Astrocyte of the spinal cord (primary cell): ENCODE measurements around the gene ENO1.
A peak's percentile ranks its signal among the peaks of the same experiment; 100 is the strongest.

Source experiments
- DNase-seq: peaks from one replicate; pipeline ENCODE4 v3.0.0; 2011; ENCODE audit warnings: low read depth, low spot score
- H3K4me3 ChIP-seq: 2 replicates; pipeline ENCODE4 v1.5.1; 2011; ENCODE audit warnings: low read depth, mild to moderate bottlenecking, low read length, moderate library complexity
- in situ Hi-C: cut with HindIII; loops from 2 replicates; pipeline ENCODE4 v1.10.0; 2017; ENCODE audit warnings: low sequenced_read_pairs
- TF ChIP-seq, protein P1 (sequence below): IDR thresholded peaks from 2 replicates; pipeline ENCODE4 v1.5.1; 2012; ENCODE audit warnings: low read depth, mild to moderate bottlenecking, low read length, inconsistent platforms

The ENO1 gene

DNA sequence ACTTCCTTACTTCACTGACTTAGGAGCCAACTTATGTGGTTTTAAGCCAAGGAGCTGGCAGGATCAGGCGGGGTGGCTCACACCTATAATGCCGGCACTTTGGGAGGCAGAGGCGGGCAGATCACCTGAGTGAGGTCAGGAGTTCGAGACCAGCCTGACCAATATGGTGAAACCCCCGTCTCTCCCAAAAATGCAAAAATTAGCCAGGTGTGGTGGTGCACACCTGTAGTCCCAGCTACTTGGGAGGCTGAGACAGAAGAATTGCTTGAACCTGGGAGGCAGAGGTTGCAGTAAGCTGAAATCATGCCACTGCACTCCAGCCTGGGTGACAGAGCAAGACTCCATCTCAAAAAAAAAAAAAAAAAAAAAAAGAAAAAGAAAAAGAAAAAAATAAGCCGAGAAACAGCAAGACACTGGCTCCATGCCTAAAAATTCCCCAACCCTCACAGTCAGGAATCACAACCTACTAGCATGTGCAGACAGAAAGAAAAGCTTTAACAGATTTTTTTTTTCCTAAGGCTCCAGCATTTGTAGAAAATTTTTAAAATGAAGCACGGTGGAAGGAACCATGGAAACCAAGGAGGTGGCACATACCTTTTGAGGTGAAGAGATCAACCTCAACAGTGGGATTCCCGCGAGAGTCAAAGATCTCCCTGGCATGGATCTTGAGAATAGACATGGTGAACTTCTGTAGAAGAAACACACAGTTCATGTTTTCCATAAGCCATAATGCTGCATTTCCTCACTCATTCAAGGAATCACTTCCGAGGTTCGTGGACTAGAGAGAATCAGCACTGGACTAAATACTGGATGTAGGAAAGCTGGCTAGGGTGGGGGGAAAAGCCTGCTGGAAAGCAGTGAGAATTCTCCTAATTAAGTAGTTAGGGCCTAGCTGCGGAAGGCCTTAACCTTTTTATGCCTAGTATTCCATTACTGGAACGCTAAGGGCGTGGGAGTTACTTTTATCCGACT, 4.0 kb downstream of the ENO1 start:
- in situ Hi-C loops: no loop called here
- H3K4me3 ChIP-seq: peak overlapping the region; percentile 88
- peak; percentile 68 for DNase-seq
- TF ChIP-seq, protein P1, sequence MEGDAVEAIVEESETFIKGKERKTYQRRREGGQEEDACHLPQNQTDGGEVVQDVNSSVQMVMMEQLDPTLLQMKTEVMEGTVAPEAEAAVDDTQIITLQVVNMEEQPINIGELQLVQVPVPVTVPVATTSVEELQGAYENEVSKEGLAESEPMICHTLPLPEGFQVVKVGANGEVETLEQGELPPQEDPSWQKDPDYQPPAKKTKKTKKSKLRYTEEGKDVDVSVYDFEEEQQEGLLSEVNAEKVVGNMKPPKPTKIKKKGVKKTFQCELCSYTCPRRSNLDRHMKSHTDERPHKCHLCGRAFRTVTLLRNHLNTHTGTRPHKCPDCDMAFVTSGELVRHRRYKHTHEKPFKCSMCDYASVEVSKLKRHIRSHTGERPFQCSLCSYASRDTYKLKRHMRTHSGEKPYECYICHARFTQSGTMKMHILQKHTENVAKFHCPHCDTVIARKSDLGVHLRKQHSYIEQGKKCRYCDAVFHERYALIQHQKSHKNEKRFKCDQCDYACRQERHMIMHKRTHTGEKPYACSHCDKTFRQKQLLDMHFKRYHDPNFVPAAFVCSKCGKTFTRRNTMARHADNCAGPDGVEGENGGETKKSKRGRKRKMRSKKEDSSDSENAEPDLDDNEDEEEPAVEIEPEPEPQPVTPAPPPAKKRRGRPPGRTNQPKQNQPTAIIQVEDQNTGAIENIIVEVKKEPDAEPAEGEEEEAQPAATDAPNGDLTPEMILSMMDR: no peak

DNA sequence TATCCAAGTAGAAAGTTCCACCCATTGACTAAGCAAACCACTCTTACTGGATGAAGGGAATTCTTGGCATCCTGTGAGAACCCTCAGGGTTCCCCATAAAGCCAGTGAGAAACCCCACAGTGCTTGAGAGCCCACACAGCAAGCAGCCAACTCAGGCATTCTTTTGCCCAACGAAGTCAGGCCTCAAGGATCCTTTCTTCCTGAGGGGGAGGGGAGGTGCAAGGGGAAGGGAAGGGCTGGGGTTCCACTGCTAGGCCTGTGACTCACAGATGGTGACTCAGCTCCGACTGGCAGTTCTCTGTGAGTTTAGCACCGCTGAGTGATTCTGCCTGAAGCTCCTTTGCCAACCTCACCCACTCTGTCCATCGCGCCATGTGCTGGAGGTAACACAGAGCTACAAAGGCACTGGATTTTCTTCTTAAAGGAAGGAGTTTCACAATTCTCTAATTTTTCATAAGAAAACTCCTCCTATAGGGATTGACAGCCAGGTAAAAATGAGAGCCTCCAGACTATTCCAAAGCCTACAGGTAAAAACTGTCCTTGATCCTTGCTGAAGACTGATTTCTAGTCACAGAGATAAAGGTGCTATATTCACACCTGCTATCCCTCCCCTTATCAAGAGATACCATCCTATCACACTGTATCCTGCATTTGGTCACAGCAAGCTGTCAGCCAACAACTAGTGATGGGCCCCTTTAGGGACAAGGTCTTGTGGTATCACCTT, 4.8 kb downstream of the ENO1 start:
- peak overlapping the region; percentile 2 for H3K4me3 ChIP-seq
- in situ Hi-C loops: no loop called here
- DNase-seq: peak; percentile 99
- TF ChIP-seq, protein P1: no peak

DNA sequence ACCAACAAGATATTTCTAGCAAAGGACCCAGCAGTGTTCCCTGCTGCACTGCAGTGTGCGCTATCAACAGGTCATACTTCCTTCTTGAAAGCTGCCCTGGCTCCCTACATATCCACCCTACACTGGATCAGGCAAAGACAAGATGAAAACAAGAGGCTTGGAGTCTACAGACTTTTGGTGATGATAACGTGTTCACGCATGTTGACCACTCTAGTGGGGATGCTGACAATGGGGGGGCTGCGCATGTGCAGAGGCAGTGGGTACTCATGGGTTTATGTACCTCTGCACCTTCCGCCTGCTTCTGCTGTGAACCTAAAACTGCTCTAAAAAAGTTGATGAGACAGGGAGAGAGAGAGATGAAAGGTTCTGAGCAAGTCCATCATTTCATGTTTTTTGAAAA, 5.5 kb downstream of the ENO1 start:
- no peak for DNase-seq
- TF ChIP-seq, protein P1: no peak
- in situ Hi-C loops: no loop called here
- no peak overlapping the region for H3K4me3 ChIP-seq

DNA sequence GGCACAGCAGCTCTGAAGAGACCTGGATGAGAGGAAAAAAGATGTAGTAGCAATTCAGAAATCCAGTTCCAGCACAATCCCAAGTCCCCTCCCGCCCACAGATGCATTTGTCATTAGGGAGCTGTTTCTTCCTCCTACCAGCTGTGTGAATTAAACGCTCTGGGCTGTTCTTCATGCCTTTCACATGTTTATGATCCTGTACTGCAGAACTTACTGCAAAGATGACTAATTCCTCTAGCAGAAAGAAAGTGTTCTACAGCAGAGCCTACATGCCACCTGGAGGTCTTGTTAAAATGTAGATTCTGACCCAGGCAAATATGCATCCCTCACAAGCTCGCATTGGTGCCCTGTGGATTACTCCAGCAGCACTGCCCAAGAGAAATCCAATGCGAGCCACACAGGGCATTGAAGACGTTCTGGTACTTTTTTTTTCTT, 6.5 kb downstream of the ENO1 start:
- in situ Hi-C loops: no loop called here
- H3K4me3 ChIP-seq: no peak overlapping the region
- DNase-seq: no peak
- TF ChIP-seq, protein P1: no peak

DNA sequence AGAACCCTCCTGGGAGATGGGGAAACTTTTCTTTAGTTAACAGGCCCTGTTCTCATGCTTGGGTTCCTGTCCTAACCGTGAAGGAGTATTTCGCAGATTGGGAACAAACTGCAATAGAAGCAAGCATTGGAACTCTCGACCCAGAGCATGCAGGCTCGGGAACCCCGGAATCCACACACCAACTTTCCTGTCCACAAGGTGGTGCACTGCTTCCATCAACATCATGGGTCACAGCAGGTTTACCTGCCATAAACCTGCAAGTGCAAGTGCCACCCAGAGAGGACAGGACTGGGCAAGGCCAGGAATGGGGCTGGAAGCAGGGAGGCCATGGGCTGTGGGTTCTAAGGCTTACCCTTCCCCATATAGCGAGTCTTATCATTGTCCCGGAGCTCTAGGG, 6.9 kb downstream of the ENO1 start:
- no peak overlapping the region for H3K4me3 ChIP-seq
- in situ Hi-C loops: no loop called here
- no peak for DNase-seq
- TF ChIP-seq, protein P1: peak; percentile 40

DNA sequence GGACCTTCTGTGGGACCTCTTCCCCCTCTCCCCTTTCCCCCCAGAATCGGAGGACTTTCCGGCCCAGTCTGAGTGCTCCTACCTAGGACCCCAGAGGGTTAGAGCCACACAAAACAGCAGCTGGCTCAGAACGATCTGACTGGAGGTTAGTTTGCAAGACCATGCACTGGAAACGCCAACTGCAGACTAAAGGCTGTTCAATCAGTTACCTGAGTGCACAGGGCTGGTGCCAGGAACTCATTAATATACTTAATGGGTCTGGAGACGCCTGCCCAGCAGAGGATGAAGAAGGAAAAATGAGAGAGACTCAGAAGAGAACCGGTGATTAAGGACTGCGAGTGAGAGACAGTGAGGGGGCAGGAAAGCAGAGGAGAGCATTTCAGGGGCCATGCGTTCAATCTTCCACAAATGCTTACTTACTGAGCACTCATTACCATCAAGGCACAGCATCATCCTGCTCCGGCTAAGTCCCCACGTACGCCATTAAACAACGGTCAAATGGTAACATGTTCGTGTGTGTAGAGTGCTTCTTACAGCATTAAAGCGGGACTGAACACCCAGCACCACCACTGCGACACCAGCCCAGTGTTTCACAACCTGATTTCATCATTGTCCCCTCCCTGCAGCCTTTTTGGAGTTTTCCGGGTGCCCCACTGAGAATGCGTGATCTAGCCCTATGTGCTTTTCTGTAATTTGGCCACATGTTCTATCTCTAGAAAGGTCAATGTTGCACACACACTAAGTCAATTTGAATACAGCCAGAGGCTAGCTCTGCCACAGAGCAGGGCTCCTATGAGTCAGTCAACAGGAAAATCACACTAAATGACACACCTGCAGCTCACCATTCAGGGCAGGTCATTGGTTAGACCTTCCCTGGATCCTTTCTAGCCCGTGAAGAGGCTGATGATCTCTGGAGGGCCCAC, 7.6 kb downstream of the ENO1 start:
- TF ChIP-seq, protein P1: no peak
- no peak for DNase-seq
- in situ Hi-C loops: no loop called here
- no peak overlapping the region for H3K4me3 ChIP-seq
